A673 (cell line): ENCODE measurements around the gene COL4A1.

Experiments used
- CTCF ChIP-seq: fragments of 300-800, 200-600 bp; sonication (generic); conservative IDR thresholded peaks from 2 replicates; pipeline ENCODE4 v1.5.1; 2017; ENCODE audit warnings: low read depth, mild to moderate bottlenecking, antibody characterized with exemption, low read length, moderate library complexity, mixed read lengths
- EZH2 ChIP-seq: fragments of 200-600 bp; sonication (generic); IDR thresholded peaks from 2 replicates; pipeline ENCODE4 v1.6.1; 2017; ENCODE audit warnings: borderline replicate concordance, low read depth, mild to moderate bottlenecking, mixed read lengths, antibody characterized with exemption, low read length; ENCODE audit not compliant: poor library complexity, severe bottlenecking

GRCh38 chr13:110319397-110319773 is 12.4 kb upstream of the COL4A1 start:
- TF ChIP-seq CTCF (no peak), EZH2 (no peak)
